HCT116 (cell line): ENCODE measurements around the gene PRCP. TPM values are rescaled to one million over a fixed set of nuclear protein-coding genes. Genes with fewer than 3 reads are reported as not detected.

Experiments used
- ATAC-seq: fragments of 200-7000 bp; cut with Tn5 transposase; 2 replicates; pipeline ENCODE4 v1.9.1; 2020; ENCODE audit warnings: mild to moderate bottlenecking, moderate library complexity
- BruUV-seq: library from RNA; stranded (reverse); fragments of 400-500 nt; replicated peaks from 2 replicates; lab custom pipeline; 2021; lab: Mats Ljungman, UMichigan
- CTCF ChIA-PET: fragments of 300-600 bp; sonication (Branson Sonifier 250); formaldehyde crosslinking; loops from one replicate; lab custom pipeline; 2021; ENCODE audit warnings: antibody characterized with exemption; lab: Charles Lee
- POLR2A ChIA-PET: fragments of 300-600, 350-600 bp; sonication (Branson Sonifier 250); formaldehyde crosslinking; loops from one replicate; lab custom pipeline; 2021; ENCODE audit warnings: antibody characterized with exemption; lab: Charles Lee
- RAD21 ChIA-PET, 2 experiments: fragments of 300-600 bp; sonication (Branson Sonifier 250); formaldehyde crosslinking; loops; one replicate each; lab custom pipeline; 2023; ENCODE audit warnings: low total read pairs in 2 of 2; ENCODE audit not compliant: uncharacterized antibody in 2 of 2, unreplicated experiment in 2 of 2, low non-redundant PET in 1 of 2; lab: Charles Lee
- DNase-seq: peaks from one replicate; pipeline ENCODE4 v3.0.0-alpha.2; 2010; ENCODE audit warnings: low read depth, low spot score
- H2AFZ ChIP-seq: fragments of 200-600 bp; shearing (Covaris generic), sonication (generic); 2 replicates; pipeline ENCODE4 v1.6.1; 2017; ENCODE audit warnings: low read depth, mixed run types, mixed read lengths, antibody characterized with exemption, low read length; ENCODE audit not compliant: poor library complexity, severe bottlenecking
- H3K27ac ChIP-seq: 2 replicates; pipeline ENCODE4 v1.5.1; 2012; ENCODE audit warnings: low read depth, low read length
- H3K27me3 ChIP-seq: fragments of 200-600 bp; sonication (generic); 2 replicates; pipeline ENCODE4 v1.6.1; 2016; ENCODE audit warnings: mixed run types, low read length, mixed read lengths; ENCODE audit not compliant: insufficient read depth
- H3K36me3 ChIP-seq, 2 experiments: fragments of 200-500 bp in 1 of 2; fragments of 200-600 bp in 1 of 2; sonication (Bioruptor generic) in 1 of 2; sonication (generic) in 1 of 2; 2 replicates each; pipeline versions ENCODE4 v1.5.1 to v1.6.1; 2014 to 2016; ENCODE audit warnings: low read length in 2 of 2, inconsistent platforms in 1 of 2, mixed read lengths in 1 of 2, mixed run types in 1 of 2; ENCODE audit not compliant: insufficient read depth in 2 of 2, control insufficient read depth in 1 of 2
- H3K4me1 ChIP-seq, 2 experiments: fragments of 200-600 bp in 1 of 2; sonication (generic) in 1 of 2; 2 replicates each; pipeline versions ENCODE4 v1.5.1 to v1.6.1; 2012 to 2017; ENCODE audit warnings: low read length in 2 of 2, inconsistent platforms in 1 of 2, mild to moderate bottlenecking in 1 of 2, mixed read lengths in 1 of 2, mixed run types in 1 of 2, moderate library complexity in 1 of 2; ENCODE audit not compliant: insufficient read depth in 2 of 2, control insufficient read depth in 1 of 2
- H3K4me2 ChIP-seq: fragments of 200-600 bp; sonication (generic); 2 replicates; pipeline ENCODE4 v1.6.1; 2017; ENCODE audit warnings: mixed run types, low read length, mixed read lengths
- H3K4me3 ChIP-seq, 2 experiments: fragments of 200-600 bp in 1 of 2; sonication (generic) in 1 of 2; replicated peaks in 1 of 2; 2 replicates each; pipeline ENCODE4 v1.5.1; 2011 to 2016; ENCODE audit warnings: low read length in 2 of 2, control low read depth in 1 of 2, low read depth in 1 of 2, mild to moderate bottlenecking in 1 of 2, mixed read lengths in 1 of 2, mixed run types in 1 of 2
- H3K79me2 ChIP-seq: fragments of 200-600 bp; sonication (generic); 2 replicates; pipeline ENCODE4 v1.6.1; 2017; ENCODE audit warnings: mild to moderate bottlenecking, mixed run types, low read length, moderate library complexity, mixed read lengths; ENCODE audit not compliant: insufficient read depth
- H3K9ac ChIP-seq: fragments of 200-600 bp; sonication (generic); 2 replicates; pipeline ENCODE4 v1.6.1; 2016; ENCODE audit warnings: low read length, mixed read lengths
- H3K9me2 ChIP-seq: fragments of 200-600 bp; sonication (generic), shearing (Covaris generic); 2 replicates; pipeline ENCODE4 v1.6.1; 2017; ENCODE audit warnings: mixed run types, mild to moderate bottlenecking, moderate library complexity; ENCODE audit not compliant: insufficient read depth
- H3K9me3 ChIP-seq, 2 experiments: fragments of 200-500 bp in 1 of 2; fragments of 200-600 bp in 1 of 2; sonication (Bioruptor generic) in 1 of 2; sonication (generic) in 1 of 2; 2 replicates each; pipeline ENCODE4 v1.6.1; 2014 to 2017; ENCODE audit warnings: low read length in 2 of 2, mixed read lengths in 2 of 2, inconsistent platforms in 1 of 2, low read depth in 1 of 2, mild to moderate bottlenecking in 1 of 2, mixed run types in 1 of 2, moderate library complexity in 1 of 2; ENCODE audit not compliant: control insufficient read depth in 1 of 2, insufficient read depth in 1 of 2
- H4K20me1 ChIP-seq: fragments of 200-600 bp; sonication (generic), shearing (Covaris generic); 2 replicates; pipeline ENCODE4 v1.6.1; 2017; ENCODE audit warnings: mixed run types, mild to moderate bottlenecking, moderate library complexity; ENCODE audit not compliant: insufficient read depth
- ATF3 ChIP-seq: IDR thresholded peaks from 2 replicates; pipeline ENCODE4 v1.6.1; 2012
- CBX3 ChIP-seq: IDR thresholded peaks from 2 replicates; pipeline ENCODE4 v1.6.1; 2012; ENCODE audit warnings: low read depth
- CTCF ChIP-seq, 3 experiments: fragments of 200-600 bp in 1 of 3; sonication (generic) in 1 of 3; IDR thresholded peaks in 2 of 3; conservative IDR thresholded peaks in 1 of 3; 2 replicates each; pipeline ENCODE4 v1.5.1; 2012 to 2017; ENCODE audit warnings: low read depth in 2 of 3, low read length in 2 of 3, antibody characterized with exemption in 1 of 3, borderline replicate concordance in 1 of 3, control low read depth in 1 of 3, mild to moderate bottlenecking in 1 of 3, mixed read lengths in 1 of 3, mixed run types in 1 of 3, moderate library complexity in 1 of 3; ENCODE audit not compliant: insufficient read depth in 1 of 3
- EGR1 ChIP-seq: IDR thresholded peaks from 2 replicates; pipeline ENCODE4 v1.6.1; 2012; ENCODE audit warnings: low read depth
- EZH2phosphoT487 ChIP-seq: fragments of 200-600 bp; IDR thresholded peaks from 2 replicates; pipeline ENCODE4 v1.6.1; 2018; ENCODE audit warnings: antibody characterized with exemption, borderline replicate concordance
- MAX ChIP-seq: IDR thresholded peaks from 2 replicates; pipeline ENCODE4 v1.6.1; 2012
- RAD21 ChIP-seq: IDR thresholded peaks from 2 replicates; pipeline ENCODE4 v1.6.1; 2012; ENCODE audit warnings: low read depth, mild to moderate bottlenecking
- SIN3A ChIP-seq: IDR thresholded peaks from 2 replicates; pipeline ENCODE4 v1.6.1; 2012; ENCODE audit warnings: low read depth
- TCF7L2 ChIP-seq: IDR thresholded peaks from 2 replicates; pipeline ENCODE4 v1.7.0; 2011; ENCODE audit warnings: borderline replicate concordance, inconsistent platforms; ENCODE audit not compliant: insufficient read depth, insufficient read length; ENCODE audit errors: extremely low read depth
- ZBTB33 ChIP-seq: IDR thresholded peaks from 2 replicates; pipeline ENCODE4 v1.6.1; 2011; ENCODE audit warnings: mild to moderate bottlenecking, low read length, moderate library complexity; ENCODE audit not compliant: insufficient replicate concordance; ENCODE audit errors: extremely low read depth
- ZNF274 ChIP-seq: fragments of 200-500 bp; sonication (Bioruptor generic); IDR thresholded peaks from 2 replicates; pipeline ENCODE4 v1.6.1; 2014; ENCODE audit warnings: mild to moderate bottlenecking, low read depth, low read length, inconsistent platforms
- intact Hi-C: fragments of 100-400 bp; cut with micrococcal nuclease; formaldehyde crosslinking; loops from 2 replicates; pipeline ENCODE4 v1.10.0; 2022
- total RNA-seq: library from RNA; stranded (reverse); gene quantifications from one replicate; pipeline ENCODE4 v1.2.1, GENCODE V29; 2021; ENCODE audit not compliant: unreplicated experiment

Gene PRCP
- total RNA-seq, 1 experiment from 2014 or later, result 50.0 TPM

GRCh38 chr11:82828472-82828871, 71.8 kb downstream of the PRCP start:
- ChIA-PET RAD21 (no interaction called here), POLR2A (no interaction called here), CTCF (no interaction called here)
- H3K4me3 ChIP-seq, result no peak overlapping the region
- no peak overlapping the region for H2AFZ ChIP-seq
- intact Hi-C loops, result no loop called here
- H3K4me2 ChIP-seq, result no peak overlapping the region
- H3K27ac ChIP-seq, result no peak overlapping the region
- no peak for DNase-seq
- BruUV-seq, result no TSS peak
- H3K4me1 ChIP-seq, result no peaks in the 10 kb centered on the region
- no peak for TF ChIP-seq ZBTB33
- no peak for TF ChIP-seq ZNF274
- TF ChIP-seq CTCF (IDR thresholded peaks at IDR 0.05 in 2 of 3, conservative IDR thresholded peaks at IDR 0.05 in 1 of 3; ENCODE audit: borderline replicate concordance in 1 of 3, insufficient read depth in 1 of 3, low read depth in 2 of 3, low read length in 2 of 3), result no peak
- TF ChIP-seq ATF3, result no peak
- TF ChIP-seq EZH2phosphoT487, result no peak
- no peak for TF ChIP-seq CBX3
- no peak for TF ChIP-seq EGR1
- TF ChIP-seq TCF7L2, result no peak
- no peak for TF ChIP-seq SIN3A
- TF ChIP-seq MAX, result no peak
- TF ChIP-seq RAD21, result no peak
- ATAC-seq, result no peak
- H3K9me2 ChIP-seq, result no peaks in the 10 kb centered on the region
- no peaks in the 10 kb centered on the region for H3K27me3 ChIP-seq
- H3K9me3 ChIP-seq, result no peaks in the 10 kb centered on the region
- no peak overlapping the region for H3K9ac ChIP-seq
- H3K79me2 ChIP-seq, result no peaks in the 10 kb centered on the region
- H3K36me3 ChIP-seq, result no peaks in the 10 kb centered on the region
- H4K20me1 ChIP-seq, result no peaks in the 10 kb centered on the region
